VCaP (cell line): Measurements from ENCODE around the gene FAM117B.

Experiments
- H3K27ac ChIP-seq: fragments of 450-650 bp; 2 replicates; pipeline ENCODE4 v1.5.1; 2017
- TF ChIP-seq, protein P1 (sequence below): fragments of 450-650 bp; conservative IDR thresholded peaks from 2 replicates; pipeline ENCODE4 v1.5.1; 2017; ENCODE audit warnings: mild to moderate bottlenecking, moderate library complexity

FAM117B gene

DNA sequence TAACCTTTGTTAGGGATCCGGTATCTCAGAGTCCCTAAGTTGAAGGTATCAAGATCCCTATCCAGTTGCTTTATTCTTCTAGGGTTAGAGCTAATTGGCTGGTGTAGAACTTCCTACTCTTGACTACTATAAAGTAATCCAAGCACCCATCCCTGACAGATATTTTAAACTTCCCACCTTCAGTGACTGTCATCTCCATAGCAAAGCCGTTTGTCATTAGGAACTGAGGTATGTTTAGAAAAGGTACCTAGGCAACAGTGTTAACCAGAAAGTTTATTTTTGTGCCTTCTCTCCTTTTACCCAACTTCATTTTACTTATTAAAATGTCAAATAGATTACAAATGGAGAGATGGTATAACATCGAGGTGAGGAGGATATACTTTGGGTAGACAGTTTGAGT is 4.5 kb downstream of the FAM117B start:
- TF ChIP-seq, protein P1, sequence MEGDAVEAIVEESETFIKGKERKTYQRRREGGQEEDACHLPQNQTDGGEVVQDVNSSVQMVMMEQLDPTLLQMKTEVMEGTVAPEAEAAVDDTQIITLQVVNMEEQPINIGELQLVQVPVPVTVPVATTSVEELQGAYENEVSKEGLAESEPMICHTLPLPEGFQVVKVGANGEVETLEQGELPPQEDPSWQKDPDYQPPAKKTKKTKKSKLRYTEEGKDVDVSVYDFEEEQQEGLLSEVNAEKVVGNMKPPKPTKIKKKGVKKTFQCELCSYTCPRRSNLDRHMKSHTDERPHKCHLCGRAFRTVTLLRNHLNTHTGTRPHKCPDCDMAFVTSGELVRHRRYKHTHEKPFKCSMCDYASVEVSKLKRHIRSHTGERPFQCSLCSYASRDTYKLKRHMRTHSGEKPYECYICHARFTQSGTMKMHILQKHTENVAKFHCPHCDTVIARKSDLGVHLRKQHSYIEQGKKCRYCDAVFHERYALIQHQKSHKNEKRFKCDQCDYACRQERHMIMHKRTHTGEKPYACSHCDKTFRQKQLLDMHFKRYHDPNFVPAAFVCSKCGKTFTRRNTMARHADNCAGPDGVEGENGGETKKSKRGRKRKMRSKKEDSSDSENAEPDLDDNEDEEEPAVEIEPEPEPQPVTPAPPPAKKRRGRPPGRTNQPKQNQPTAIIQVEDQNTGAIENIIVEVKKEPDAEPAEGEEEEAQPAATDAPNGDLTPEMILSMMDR = no peak

DNA sequence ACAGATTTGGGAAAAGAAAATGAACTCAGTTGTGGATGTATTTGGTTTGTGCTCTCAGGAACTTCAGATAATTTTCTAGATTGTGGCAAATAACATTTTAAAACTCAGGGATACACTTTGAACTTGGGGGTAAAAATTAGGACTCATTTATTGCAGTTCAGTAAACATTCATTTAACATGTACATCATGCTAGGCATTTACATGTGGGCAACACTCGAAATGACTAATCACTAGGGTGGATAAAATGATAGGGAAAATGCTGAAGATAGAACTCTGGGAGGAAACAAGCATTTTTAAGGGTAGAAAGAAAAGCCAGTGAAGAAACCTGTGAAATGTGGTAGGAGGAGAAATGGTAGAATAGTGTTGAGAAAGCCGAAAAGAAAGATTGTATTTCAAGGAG is 7.8 kb downstream of the FAM117B start:
- TF ChIP-seq, protein P1 = no peak
- H3K27ac ChIP-seq = no peak overlapping the region

More for the DNA sequence above, 4.5 kb downstream of the FAM117B start:
- H3K27ac ChIP-seq = no peak overlapping the region

DNA sequence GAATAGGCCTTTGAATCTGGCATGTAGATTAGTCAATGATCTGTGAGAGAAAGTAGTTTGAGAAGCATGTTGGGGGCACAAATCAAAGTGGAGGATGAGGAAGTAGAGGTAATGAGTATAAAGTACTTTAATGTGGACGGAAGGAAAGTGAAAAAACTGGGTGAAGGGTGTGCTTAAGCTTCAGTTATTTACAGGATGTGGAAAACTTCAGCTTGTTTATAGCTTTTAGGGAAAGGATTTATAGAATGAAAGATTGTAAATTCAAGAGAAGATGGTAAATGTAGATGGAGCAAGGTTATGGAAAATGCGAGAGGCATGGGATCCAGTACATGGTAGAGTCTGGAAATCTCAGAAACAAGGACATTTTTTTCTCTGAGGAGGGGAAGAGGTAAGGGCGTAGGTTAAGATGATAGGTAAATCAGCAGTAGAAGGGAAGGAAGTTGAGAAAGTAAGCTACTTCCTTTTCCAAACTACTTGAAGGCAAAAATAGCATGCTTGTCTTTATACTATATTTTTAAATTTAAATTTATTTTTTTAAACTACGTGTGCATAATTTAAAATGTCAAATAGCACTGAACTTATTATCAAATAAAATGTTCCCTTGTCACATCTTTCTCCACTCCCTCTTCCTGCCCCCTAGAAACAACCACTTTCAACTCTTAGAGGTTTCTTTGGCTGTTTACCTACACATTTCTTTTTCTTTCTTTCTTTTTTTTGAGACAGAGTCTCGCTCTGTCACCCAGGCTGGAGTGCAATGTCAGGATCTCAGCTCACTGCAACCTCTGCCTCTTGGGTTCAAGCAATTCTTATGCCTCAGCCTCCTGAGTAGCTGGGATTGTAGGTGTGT is 8.5 kb downstream of the FAM117B start:
- H3K27ac ChIP-seq = no peak overlapping the region
- TF ChIP-seq, protein P1 = no peak

DNA sequence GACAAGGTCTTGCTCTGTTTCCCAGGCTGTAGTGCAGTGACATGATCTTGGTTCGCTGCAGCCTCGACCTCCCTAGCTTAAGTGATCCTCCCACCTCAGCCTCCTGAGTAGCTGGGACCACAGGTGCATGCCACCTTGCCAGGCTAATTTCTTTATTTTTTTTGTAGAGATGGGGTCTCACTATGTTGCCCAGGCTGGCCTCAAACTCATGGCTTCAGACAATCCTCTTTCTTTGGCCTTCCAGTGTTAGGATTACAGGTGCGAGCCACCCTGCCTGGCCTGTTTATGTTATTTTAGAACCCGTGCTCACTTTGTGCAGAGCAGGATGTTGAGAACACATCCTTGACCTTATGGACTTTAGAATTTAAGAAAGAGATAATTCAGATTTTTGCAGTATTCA is 17.4 kb downstream of the FAM117B start:
- TF ChIP-seq, protein P1 = no peak
- H3K27ac ChIP-seq = no peak overlapping the region

DNA sequence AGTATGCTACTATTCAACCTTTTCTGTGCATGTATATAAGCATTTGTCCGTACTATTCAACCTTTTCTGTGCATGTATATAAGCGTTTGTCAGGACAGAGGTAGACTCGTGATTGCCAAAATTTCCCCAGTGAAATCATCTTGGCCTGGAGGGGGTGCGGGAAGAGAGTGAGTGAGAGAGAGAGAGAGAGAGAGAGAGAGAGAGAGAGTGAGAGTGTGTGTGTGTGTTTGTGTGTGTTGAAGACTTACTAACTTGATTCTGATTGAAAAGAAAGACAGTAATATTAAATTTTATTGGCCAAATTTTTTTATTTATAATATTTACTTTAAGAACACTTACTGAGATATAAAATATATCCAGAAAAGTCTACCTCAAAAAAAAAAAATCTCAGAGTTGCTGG is 19.1 kb downstream of the FAM117B start:
- no peak overlapping the region for H3K27ac ChIP-seq
- TF ChIP-seq, protein P1 = no peak

DNA sequence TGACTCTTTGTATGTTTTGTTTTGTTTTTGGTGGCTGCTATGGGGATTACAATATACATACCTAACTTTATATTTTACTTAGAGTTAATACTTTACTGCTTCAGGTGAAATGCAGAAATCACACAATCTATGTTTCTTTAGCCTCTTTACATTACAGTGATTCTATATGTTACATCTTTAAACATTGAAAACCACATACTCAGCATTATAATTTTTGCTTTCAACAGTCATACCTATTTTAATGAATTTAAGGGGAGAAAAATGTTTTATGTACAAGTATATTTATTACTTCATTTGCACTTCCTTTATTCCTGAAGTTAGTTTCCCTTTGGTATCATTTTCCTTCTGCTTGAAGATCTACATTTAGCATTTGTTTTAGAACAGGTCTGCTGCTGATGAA is 23.1 kb downstream of the FAM117B start:
- TF ChIP-seq, protein P1 = no peak
- H3K27ac ChIP-seq = no peak overlapping the region

DNA sequence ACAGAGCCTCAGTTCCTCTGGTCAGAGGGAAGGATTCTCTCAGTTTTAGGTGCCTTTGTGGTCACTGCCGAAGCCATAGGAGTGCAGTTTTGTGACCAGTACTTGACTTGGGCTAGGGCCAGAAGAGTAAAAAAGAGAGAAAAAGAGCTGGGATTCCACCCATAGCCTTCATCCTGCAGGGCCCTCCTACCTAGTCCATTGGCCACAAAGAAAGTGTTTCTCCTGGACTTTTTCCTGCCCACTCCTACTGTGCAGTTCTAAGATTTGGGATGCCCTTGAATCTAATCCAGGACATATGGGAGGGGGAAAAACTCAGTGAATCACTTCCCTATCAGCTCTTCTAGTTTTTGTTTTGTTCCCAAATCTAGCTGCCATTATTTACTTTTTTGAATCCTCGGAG is 26.0 kb downstream of the FAM117B start:
- TF ChIP-seq, protein P1 = no peak
- H3K27ac ChIP-seq = no peak overlapping the region
